ENCODE results near the gene CYFIP2.
"Not testable (repeated sequence)": the region's sequence is repeated elsewhere in the genome, so short reads cannot be mapped to it uniquely, and the experiment has no call there.

Gene CYFIP2

DNA sequence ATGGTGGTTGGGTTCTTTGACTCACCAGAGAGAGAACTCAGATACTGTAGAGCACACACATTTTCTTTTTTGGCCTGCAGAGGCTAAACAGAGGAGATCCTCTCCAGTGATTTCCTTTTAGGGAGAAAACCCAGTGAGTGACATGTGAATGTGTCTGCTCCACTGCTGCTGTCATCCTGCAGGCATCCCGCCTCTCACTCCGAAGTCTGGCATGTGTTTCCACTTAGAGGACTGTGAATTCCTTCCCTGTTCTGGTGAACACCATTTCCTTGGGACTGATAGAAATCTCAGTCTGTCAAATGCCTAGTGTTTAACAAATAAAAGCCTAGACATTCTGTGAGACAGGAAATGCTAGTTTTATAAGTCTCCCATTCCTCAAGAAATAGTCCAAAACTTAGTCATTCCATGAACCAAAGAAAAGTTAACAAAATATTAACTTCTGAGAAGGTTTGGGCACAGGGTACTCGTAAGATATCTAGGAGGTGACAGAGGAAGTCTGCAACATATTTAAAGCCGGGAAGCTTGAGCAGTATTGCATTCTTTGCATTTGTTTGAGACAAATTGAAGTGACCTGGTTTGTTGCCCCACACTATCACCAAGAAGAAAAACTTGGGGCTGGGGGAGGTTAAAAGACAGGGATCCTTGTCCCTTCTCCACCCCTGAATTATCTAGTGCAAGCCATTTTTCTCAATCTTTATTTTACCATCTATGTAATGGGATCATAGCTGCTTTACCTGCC is 119.2 kb downstream of the CYFIP2 start:
- in situ Hi-C loops (cut with HindIII; ENCODE audit: low sequenced_read_pairs): no loop called here

DNA sequence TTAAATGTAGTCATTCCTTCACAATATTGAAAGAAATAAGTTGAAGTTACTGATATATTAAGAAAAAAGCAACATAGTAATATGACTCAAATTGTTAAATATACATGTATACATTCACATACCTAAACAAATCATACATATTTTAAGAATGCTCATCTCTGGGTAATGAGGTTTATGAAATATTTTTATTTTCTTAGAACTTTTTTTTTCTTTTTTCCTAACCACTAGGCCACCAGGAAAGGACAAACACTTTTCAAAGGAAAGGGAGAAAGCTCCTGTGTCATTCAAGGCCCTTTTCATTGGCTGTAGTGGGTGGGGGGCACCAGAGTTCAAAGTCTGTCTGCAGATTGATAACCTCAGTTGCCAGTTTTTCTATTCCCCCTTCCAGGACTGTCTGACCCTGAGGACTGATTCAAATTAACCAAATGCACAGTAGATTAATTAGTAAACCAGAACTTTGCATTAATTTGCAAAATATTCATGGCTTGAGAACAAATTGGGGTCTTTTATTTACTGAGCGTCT is 121.2 kb downstream of the CYFIP2 start:
- in situ Hi-C loops (cut with HindIII; ENCODE audit: low sequenced_read_pairs): no loop called here

DNA sequence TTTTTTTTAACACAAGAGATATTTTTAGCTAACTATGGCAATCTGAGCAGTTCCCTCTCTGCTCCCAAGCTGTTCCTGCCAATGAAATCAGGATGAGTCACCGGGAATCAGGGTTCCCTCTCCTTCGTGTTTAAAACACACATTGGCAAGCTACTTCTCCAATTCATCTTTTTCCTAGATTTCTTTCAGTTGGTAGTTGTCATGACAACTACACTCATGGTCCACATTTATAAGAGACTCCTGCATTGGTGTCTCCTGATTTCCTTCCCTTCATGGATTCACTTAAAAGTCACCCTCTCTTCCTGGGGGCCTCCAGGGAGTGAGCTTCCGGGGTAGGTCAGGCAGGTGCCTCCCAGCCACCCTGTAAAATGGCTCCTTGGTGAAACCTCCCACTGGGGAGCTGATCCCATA is 121.8 kb downstream of the CYFIP2 start:
- in situ Hi-C loops (cut with HindIII; ENCODE audit: low sequenced_read_pairs): no loop called here

DNA sequence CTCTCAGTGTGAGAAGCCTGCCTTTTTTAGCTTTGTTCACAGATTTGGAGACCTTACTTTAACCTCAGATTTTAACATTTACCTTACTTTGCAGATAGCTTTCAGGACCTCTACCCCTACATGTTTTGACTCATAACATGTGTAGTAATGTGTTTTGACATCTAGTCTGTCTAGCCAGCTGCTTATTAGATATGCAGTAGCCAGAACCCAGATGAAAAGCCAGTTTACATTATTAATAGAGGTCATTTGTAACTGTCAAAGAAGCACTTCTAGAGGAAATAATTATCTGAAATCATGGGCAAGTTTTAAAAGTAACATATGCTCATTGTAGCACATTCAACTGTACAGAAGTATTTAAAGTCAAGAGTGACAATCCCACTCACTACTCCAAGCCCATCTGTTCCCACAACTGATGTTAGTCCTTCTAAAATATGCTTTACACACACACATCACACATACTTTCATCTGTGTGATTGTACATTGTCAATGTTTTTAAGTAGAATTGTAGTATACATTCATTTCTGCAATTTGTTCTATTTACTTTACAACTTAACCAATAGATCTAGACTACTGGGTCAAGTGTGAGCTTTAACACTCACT is 122.3 kb downstream of the CYFIP2 start:
- in situ Hi-C loops (cut with HindIII; ENCODE audit: low sequenced_read_pairs): no loop called here

DNA sequence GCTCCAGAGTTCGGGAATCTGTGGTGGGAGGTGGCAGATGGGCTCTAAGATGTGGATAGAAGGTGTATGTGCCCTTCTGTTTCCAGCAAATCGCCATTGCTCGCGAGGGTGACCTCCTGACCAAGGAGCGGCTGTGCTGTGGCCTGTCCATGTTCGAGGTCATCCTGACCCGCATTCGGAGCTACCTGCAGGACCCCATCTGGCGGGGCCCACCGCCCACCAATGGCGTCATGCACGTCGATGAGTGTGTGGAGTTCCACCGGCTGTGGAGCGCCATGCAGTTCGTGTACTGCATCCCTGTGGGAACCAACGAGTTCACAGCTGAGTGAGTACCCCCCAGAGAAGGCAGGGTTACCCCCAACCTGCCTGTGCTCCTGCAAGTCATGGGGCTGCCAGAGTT is 123.2 kb downstream of the CYFIP2 start:
- in situ Hi-C loops (cut with HindIII; ENCODE audit: low sequenced_read_pairs): no loop called here

DNA sequence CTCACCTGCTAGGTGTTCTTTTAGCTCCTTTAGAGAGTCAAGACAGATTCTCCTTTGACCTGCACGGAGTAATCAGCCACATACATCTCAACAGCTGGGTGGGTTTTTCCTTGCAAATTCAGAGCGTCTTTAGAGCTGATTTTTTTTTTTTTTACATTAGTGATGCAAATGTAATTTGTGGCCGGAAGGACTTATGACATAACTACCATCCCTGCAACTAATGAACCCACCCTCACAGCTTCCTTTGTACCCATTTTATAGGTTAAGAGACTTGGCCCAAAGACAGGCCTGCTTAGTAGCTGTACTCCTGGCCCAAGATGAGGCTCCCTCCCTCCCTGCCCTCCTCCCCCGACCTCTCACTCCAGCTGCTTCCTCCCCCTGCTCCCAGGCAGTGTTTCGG is 124.2 kb downstream of the CYFIP2 start:
- in situ Hi-C loops (cut with HindIII; ENCODE audit: low sequenced_read_pairs): no loop called here

DNA sequence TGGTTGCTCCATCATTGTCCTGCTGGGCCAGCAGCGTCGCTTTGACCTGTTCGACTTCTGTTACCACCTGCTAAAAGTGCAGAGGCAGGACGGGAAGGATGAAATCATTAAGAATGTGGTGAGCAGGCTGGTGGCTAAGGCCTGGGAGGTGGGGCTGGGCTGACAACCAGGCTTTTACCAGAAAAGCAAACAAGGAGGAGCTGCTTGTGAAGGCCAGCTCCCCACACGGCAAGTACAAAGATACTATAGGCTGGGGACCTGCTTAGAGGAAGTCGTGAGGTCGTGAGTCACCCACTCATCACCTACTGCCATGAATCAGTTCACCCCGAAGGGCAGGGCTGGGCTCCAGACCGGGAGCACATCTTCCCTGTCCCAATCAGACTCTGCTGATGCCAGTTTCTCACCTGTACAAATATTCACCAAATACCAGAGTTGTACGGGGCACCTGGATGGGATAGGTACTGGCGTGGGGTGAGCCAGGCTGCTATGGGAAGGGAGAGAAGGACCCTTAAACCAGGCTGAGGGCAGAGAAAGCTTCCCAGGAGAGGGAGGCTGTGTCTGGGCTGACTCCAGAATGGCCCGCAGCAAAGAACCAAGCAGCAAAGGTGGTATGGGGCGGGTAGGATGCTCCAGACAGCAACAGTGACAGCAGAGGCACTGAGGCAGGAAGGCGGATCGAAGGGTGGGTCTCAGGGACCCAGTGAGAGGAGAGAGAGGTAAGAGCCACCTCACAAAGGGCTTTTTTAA is 124.8 kb downstream of the CYFIP2 start:
- in situ Hi-C loops (cut with HindIII; ENCODE audit: low sequenced_read_pairs): no loop called here

DNA sequence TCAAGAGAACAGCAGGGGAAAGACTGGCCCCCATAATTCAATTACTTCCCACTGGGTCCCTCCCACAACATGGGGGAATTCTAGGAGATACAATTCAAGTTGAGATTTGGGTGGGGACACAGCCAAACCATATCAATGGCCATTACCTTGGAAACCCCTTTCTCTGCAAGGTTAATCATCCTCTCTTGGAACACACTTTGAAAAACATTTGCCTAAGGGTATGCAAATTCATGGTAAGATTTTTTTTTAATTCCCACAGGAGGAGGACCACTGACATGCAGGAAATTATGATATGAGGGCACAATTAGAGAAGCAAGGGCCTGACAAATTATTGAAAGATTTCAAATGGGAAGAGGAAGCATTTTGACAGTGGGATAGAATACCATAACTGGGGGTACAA is 132.4 kb downstream of the CYFIP2 start:
- in situ Hi-C loops (cut with HindIII; ENCODE audit: low sequenced_read_pairs): no loop called here

DNA sequence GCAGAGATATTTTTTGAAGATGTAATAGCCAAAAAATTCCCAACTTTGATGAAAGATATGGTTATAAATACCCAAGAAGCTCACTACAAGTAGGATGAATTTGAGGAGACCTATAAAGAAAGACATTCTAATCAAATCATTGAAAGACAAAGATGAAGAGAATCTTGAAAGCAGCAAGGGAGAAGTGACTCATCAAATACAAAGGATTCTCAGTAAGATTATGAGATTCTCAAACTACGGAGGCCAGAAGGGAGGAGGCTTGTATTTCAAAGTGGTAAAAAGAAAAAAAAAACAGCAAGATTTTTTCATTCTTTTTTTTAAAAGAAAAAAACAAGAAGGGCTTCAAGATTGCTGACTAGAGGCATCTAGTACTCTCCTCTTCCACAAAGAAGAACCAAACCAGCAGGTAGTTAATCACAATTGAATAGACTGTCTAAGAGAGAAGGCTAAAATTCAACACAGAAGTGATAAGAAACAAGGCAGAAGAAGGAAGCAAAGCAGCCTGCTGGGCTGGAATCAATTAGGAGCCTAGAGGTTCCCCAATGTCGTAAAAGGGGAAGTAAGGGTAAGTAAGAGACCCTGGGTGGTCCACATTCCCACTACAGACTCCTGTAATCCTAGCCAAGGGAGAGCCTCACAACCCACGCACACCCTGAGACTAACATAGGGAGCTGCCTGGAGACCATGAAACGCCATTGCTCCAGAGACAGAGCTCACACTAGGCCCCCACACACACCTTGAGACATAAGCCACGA is 135.0 kb downstream of the CYFIP2 start:
- in situ Hi-C loops (cut with HindIII; ENCODE audit: low sequenced_read_pairs): no loop called here

DNA sequence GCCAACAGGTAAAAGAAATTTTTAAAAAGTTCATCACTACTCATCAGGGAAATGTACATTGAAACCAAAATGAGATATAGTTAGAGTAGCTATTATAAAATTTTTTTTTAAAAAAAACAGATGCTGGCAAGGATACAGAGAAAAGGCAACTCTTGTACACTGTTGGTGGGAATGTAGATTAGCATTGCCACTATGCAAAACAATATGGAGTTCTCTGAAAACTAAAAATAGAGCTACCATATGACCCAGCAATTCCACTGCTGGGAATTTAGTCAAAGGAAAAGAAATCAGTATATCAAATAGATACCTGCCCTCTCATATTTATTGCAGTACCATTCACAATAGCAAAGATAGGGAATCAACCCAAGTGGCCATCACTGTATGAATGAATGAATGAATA is 149.9 kb downstream of the CYFIP2 start:
- in situ Hi-C loops (cut with HindIII; ENCODE audit: low sequenced_read_pairs): no loop called here

DNA sequence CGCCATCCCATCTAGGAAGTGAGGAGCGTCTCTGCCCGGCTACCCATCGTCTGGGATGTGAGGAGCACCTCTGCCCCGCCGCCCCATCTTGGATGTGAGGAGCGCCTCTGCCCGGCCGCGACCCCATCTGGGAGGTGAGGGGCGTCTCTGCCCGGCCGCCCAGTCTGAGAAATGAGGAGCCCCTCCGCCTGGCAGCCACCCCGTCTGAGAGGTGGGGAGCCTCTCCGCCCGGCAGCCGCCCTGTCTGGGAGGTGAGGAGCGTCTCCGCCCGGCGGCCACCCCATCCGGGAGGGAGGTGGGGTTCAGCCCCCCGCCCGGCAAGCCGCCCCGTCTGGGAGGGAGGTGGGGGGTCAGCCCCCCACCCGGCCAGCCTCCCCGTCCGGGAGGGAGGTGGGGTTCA is 153.6 kb downstream of the CYFIP2 start:
- in situ Hi-C loops (cut with HindIII; ENCODE audit: low sequenced_read_pairs): not testable (repeated sequence)

DNA sequence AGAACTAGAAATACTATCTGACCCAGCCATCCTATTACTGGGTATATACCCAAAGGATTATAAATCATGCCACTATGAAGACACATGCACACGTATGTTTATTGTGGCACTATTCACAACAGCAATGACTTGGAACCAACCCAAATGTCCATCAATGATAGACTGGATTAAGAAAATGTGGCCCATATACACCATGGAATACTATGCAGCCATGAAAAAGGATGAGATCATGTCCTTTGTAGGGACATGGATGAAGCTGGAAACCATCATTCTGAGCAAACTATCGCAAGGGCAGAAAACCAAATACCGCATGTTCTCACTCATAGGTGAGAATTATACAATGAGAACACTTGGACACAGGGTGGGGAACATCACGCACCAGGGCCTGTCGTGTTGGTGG is 164.0 kb downstream of the CYFIP2 start:
- in situ Hi-C loops (cut with HindIII; ENCODE audit: low sequenced_read_pairs): not testable (repeated sequence)

DNA sequence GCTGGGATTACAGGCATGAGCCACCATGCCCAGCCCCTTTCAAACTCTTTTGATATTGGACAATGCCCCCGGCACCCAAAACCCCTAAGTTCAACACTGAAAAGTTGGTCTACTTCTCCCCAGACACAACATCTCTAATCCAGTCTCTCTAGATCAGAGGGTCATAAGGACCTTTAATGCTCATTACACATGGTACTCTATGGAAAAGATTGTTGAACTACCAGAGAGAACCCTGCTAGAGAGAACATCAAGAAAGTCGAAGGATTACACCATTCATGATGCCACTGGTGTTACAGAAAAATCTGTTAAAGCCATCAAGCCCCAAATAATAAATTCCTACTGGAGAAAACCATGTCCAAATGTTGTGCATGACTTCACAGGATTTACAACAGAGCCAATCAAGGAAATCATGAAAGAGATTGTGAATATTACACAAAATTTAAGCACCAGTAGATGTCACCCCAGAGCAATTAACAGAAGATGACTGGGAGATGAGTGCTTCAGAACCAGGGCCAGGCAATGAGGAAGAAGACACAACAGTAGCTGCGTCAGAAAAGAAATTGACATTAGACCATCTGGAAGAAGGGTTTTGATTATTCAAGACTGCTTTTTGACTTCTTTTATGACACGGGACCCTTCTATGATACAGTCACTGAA is 165.7 kb downstream of the CYFIP2 start:
- in situ Hi-C loops (cut with HindIII; ENCODE audit: low sequenced_read_pairs): no loop called here

DNA sequence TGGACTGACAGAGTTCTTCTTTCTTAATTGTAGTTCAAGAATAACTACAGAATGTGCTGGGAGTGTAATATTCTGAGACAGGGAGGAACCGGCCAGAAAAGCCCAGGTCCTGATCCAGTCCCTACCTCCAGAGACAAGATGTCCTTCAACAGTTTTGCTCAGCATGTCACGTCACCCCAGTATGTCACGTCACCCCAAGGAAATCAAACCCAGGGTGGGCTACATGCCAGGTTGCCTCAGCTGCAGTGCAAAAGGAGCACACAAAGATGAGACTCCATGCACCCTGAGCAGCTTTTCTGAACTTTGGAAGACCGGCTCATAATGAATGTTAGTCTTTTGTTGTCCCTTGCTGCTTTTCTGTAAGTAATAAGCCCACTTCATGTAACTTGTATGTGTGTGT is 168.2 kb downstream of the CYFIP2 start:
- in situ Hi-C loops (cut with HindIII; ENCODE audit: low sequenced_read_pairs): no loop called here

DNA sequence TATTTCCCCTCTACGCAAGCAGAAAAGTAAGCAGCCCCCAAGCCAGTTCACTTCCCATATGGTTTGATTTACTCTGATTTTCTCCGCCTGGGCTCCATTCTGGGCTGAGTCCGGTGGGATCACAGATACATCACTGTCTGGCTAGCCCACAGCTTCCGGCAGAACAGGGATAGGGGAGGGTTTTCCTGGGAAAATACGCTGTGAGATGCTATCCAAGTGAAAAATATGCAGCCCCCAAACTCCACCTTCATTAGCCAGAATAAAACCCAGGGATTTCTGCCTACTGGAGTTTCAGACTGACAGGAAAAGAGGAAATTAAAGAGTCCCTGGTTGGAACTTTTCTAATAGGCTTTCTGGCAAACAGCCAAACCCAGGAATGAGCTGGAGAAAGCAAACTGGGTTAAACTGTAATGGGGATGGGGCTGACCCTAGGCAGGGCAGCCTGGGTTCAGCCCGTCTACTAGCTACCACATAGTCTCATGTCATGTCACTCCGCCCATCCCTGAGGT is 177.2 kb downstream of the CYFIP2 start:
- in situ Hi-C loops (cut with HindIII; ENCODE audit: low sequenced_read_pairs): no loop called here

DNA sequence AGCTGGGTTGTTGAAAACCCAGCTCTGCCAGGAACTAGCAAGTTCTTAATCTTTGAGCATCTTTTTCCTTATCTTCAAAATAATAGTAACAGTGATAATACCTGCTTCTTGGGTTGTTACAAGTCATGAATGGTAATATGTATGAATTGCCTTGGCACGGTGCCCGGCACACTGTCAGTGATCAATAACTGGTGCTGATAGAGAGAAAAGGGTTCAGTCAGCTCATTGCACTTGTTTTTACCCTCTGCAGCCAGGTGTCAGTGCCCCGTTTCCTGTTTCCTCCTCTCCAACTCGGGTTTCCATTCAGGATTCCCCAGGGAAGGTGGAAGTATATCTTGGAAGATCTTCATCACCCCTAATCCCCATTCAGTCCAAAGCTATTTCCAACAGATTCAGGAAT is 178.3 kb downstream of the CYFIP2 start:
- in situ Hi-C loops (cut with HindIII; ENCODE audit: low sequenced_read_pairs): no loop called here

Data from DLD1 (cell line).